ENCODE measurements around the gene AKAP6. TPM values are rescaled to one million over a fixed set of nuclear protein-coding genes. Genes with fewer than 3 reads are reported as not detected.
"Not testable (repeated sequence)": the region's sequence is repeated elsewhere in the genome, so short reads cannot be mapped to it uniquely, and the experiment has no call there.

AKAP6 gene
- total RNA-seq, 1 donor from 2014 or later: 3.4 TPM

DNA sequence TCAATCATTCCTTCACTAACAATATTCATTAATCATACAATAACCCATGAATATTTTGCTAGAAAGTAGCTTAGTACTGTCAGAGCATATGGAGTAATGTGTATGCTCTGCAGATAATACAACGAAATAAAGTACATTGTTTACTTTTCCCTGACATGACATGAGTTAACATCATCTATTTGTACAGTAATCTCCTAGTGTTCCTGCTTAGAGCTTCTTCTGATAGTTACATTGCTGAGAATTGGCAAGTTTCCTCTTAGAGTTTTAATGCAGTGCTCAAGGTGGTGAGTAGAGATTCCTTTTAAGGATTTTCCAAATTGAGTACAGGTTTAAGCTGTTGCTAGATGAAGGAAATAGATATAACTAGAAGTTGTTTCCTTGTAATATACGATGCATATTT lies 445.1 kb downstream of the AKAP6 start:
- Mint-ChIP-seq H3K4me3 (ENCODE audit: low read depth) (no peak overlapping the region), H3K27me3 (no peaks in the 10 kb centered on the region), H3K4me1 (ENCODE audit: low read depth) (peaks cover 2% of the 10 kb centered on the region), H3K36me3 (ENCODE audit: insufficient read depth) (no peaks in the 10 kb centered on the region), H3K27ac (no peak overlapping the region), H3K9me3 (ENCODE audit: low read depth) (no peaks in the 10 kb centered on the region)
- TF ChIP-seq, protein P1, sequence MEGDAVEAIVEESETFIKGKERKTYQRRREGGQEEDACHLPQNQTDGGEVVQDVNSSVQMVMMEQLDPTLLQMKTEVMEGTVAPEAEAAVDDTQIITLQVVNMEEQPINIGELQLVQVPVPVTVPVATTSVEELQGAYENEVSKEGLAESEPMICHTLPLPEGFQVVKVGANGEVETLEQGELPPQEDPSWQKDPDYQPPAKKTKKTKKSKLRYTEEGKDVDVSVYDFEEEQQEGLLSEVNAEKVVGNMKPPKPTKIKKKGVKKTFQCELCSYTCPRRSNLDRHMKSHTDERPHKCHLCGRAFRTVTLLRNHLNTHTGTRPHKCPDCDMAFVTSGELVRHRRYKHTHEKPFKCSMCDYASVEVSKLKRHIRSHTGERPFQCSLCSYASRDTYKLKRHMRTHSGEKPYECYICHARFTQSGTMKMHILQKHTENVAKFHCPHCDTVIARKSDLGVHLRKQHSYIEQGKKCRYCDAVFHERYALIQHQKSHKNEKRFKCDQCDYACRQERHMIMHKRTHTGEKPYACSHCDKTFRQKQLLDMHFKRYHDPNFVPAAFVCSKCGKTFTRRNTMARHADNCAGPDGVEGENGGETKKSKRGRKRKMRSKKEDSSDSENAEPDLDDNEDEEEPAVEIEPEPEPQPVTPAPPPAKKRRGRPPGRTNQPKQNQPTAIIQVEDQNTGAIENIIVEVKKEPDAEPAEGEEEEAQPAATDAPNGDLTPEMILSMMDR (IDR thresholded peaks at IDR 0.05; ENCODE audit: unreplicated experiment): no peak
- no peak for DNase-seq (ENCODE audit: low spot score, unreplicated experiment)

GRCh38 chr14:32779840-32780239 lies 450.7 kb downstream of the AKAP6 start:
- H3K27me3 Mint-ChIP-seq: no peaks in the 10 kb centered on the region
- TF ChIP-seq, protein P1 (IDR thresholded peaks at IDR 0.05; ENCODE audit: unreplicated experiment): no peak

GRCh38 chr14:32784405-32784804 lies 455.3 kb downstream of the AKAP6 start:
- Mint-ChIP-seq H3K27ac (no peak overlapping the region), H3K4me3 (ENCODE audit: low read depth) (no peak overlapping the region), H3K9me3 (ENCODE audit: low read depth) (no peaks in the 10 kb centered on the region), H3K4me1 (ENCODE audit: low read depth) (no peaks in the 10 kb centered on the region), H3K36me3 (ENCODE audit: insufficient read depth) (no peaks in the 10 kb centered on the region), H3K27me3 (no peaks in the 10 kb centered on the region)
- no peak for DNase-seq (ENCODE audit: low spot score, unreplicated experiment)
- TF ChIP-seq, protein P1 (IDR thresholded peaks at IDR 0.05; ENCODE audit: unreplicated experiment): no peak

More at GRCh38 chr14:32779840-32780239, 450.7 kb downstream of the AKAP6 start:
- H3K4me3 Mint-ChIP-seq (ENCODE audit: low read depth): no peak overlapping the region
- no peaks in the 10 kb centered on the region for H3K9me3 Mint-ChIP-seq (ENCODE audit: low read depth)
- H3K27ac Mint-ChIP-seq: no peak overlapping the region
- DNase-seq (ENCODE audit: low spot score, unreplicated experiment): no peak
- H3K36me3 Mint-ChIP-seq (ENCODE audit: insufficient read depth): no peaks in the 10 kb centered on the region
- no peaks in the 10 kb centered on the region for H3K4me1 Mint-ChIP-seq (ENCODE audit: low read depth)

- peaks cover under 1% of the 10 kb centered on the region for H3K9me3 Mint-ChIP-seq (ENCODE audit: low read depth)
- no peaks in the 10 kb centered on the region for H3K27me3 Mint-ChIP-seq
- TF ChIP-seq, protein P1 (IDR thresholded peaks at IDR 0.05; ENCODE audit: unreplicated experiment): no peak
- no peak for DNase-seq (ENCODE audit: low spot score, unreplicated experiment)
- no peak overlapping the region for H3K27ac Mint-ChIP-seq
- no peaks in the 10 kb centered on the region for H3K4me1 Mint-ChIP-seq (ENCODE audit: low read depth)
- no peaks in the 10 kb centered on the region for H3K36me3 Mint-ChIP-seq (ENCODE audit: insufficient read depth)
- no peak overlapping the region for H3K4me3 Mint-ChIP-seq (ENCODE audit: low read depth)
Observed at GRCh38 chr14:32785585-32785984, 456.5 kb downstream of the AKAP6 start.

- no peaks in the 10 kb centered on the region for H3K36me3 Mint-ChIP-seq (ENCODE audit: insufficient read depth)
Observed at GRCh38 chr14:32786886-32787285, 457.8 kb downstream of the AKAP6 start.

DNA sequence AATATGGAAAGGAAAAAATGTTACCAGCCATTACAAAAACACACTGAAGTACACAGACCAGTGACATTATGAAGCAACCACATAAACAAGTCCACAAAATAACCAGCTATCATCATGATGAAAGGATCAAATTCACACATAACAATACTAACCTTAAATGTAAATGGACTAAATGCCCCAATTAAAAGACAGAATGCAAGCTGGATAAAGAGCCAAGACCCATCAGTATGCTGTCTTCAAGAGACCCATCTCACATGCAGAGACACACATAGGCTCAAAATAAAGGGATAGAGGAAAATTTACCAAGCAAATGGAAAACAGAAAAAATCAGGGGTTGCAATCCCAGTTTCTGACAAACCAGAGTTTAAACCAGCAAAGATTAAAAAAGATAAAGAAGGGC lies 463.9 kb downstream of the AKAP6 start:
- H3K4me3 Mint-ChIP-seq (ENCODE audit: low read depth); H3K27me3 Mint-ChIP-seq; H3K36me3 Mint-ChIP-seq (ENCODE audit: insufficient read depth); DNase-seq (ENCODE audit: low spot score, unreplicated experiment); H3K4me1 Mint-ChIP-seq (ENCODE audit: low read depth); H3K27ac Mint-ChIP-seq: not testable (repeated sequence)
- H3K9me3 Mint-ChIP-seq (ENCODE audit: low read depth): peaks cover 33% of the 10 kb centered on the region

More at GRCh38 chr14:32786886-32787285, 457.8 kb downstream of the AKAP6 start:
- Mint-ChIP-seq H3K27me3 (no peaks in the 10 kb centered on the region), H3K4me1 (ENCODE audit: low read depth) (no peaks in the 10 kb centered on the region), H3K27ac (no peak overlapping the region), H3K9me3 (ENCODE audit: low read depth) (peaks cover 8% of the 10 kb centered on the region), H3K4me3 (ENCODE audit: low read depth) (no peak overlapping the region)
- DNase-seq (ENCODE audit: low spot score, unreplicated experiment): no peak
- TF ChIP-seq, protein P1 (IDR thresholded peaks at IDR 0.05; ENCODE audit: unreplicated experiment): no peak
